CD4-positive, alpha-beta T cell treated with Interleukin-10 for 1 hour (primary cell): ENCODE measurements around the gene ERC1.
"Not testable (repeated sequence)": the region's sequence is repeated elsewhere in the genome, so short reads cannot be mapped to it uniquely, and the experiment has no call there.

ENCODE experiments used
- DNase-seq: peaks from one replicate; pipeline ENCODE4 v3.0.0-alpha.2; 2020

The ERC1 gene

DNA sequence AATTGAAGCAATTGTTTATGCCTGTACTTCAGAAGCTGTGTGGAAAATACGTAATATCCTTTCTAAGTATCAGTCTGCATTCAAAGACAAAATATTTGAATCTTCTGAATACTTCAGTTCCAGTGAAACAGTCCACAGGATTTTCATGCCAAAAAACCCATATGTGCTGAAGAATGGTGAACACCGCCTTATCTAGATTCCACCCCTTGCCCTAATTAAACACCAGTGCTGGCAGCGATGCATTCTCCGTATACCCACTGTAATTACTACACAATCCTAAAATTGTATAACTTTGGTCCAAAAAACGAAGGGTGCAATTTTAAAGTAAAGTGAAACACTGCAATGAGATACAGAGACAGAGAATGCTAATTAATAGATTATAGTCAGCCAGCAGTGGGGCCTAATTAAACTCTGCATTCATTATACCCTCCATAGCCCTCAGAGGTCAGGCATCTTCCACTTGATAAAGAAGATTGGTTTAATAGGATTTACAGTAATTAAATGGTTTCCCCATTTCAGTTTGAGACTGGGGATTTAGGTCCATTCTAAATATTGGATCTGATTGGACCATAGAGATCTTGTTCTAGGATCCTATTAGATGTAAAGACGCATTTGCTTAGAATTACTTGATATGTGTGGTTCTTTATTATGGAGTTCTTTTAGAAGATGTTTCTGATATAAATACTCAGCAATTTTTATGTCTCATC lies 43.9 kb downstream of the ERC1 start:
- no peak for DNase-seq

DNA sequence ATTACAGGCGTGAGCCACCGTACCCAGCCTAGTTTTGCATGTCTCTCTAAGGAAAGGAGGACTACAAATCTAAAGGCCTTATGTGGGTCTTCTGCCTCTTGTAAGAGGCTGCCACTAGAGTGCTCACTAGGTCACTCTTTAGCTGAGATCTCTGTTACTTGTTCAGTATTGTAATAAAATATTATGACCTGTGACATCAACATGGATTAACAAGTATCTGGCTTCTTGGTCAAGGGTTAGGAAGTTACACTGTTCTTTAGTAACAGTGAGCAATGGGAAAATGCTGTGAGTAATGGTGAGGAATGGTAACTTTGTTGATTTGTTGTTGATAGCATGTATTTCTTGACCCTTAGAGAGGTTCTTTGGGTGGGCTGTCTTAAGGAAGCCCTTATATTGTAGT lies 50.5 kb downstream of the ERC1 start:
- DNase-seq: no peak

DNA sequence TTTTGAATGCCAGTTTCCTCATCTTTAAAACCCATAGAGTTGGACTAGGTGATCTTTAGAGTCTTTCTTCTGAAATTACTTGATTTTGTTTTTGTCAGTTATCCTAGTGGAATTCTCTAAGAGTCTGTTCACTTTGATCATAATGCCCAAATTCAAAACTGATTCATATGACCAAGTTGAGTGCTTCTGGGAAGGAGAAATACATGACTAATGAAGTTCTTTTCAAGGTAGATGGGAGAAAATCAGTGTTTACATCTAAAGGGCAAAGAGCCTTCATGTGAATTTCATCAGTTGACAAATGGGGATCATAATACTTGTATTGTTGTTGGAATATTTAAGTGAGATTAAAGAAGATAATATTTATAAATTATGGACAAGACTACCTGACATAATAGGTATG lies 53.2 kb downstream of the ERC1 start:
- DNase-seq: no peak

DNA sequence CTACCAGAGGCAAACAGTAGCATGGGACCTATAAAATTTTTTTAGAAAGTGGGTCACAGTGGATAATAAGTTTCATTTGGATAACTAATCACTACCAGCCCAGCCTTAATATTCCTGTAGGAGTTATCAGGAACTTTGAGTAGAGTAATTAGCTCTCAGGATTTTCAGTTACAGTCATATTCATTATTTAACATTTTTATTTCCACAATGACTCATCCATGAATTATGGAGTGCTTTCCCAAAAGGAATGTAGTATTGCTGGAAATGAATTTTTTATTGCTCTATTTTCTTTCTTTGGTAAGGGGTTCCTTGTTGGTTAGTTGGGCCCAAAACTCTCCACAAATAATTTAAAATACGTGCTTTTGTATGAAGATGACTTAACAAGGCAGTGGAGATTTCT lies 53.7 kb downstream of the ERC1 start:
- no peak for DNase-seq

DNA sequence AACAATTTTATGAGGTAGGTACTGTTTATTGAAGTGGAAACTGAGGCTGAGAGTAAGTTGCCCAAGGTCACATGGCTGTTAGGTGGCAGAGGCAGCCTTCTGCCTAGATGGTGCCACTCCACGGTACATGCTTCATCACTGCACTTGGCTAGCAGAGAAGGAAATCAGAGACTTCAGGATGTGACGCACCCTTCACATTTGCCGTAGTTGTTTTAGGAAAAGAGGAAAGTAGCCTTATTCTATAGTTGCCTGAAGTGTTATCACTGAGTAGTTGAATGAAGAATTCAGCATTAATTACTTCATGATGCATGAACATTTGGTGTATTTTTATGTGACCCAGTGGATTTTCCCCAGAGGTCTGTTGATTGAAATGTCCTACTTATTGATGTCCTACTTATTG lies 55.7 kb downstream of the ERC1 start:
- DNase-seq: no peak

DNA sequence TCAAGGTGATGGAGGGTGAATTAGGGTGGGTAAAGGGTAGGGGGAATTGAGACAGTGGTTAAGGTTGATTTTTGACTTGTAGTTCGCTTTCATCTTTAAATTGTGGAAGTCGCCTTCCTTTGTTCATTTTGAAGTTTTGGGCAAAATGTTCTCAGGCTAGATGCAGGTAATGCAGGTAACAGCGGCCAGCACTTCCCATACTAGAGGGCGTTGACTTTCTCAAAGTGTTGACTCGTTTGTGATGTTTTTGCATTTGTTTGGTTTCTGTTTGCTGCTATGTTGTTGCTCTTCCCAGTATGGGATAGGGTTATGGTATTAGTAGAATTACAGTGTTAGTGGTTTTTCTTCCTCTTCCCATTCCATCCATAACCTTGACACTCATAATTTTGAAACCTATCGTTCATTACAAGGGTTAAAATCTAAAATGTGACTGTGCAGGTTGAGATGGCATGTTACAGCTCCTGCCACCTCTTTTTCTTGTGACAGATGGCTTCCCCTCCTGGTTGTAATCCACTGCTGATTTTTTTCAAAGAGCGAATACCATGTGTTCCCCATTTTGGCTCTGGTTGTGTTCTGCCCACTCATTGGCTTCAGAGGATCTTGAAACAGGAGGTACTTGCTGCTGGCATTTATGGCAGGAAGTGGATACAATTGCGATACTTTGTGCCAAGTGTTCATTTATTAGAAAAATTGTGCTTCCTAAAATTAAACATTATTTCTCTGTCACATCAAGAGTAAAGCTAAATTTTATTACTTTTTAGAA lies 57.1 kb downstream of the ERC1 start:
- no peak for DNase-seq

DNA sequence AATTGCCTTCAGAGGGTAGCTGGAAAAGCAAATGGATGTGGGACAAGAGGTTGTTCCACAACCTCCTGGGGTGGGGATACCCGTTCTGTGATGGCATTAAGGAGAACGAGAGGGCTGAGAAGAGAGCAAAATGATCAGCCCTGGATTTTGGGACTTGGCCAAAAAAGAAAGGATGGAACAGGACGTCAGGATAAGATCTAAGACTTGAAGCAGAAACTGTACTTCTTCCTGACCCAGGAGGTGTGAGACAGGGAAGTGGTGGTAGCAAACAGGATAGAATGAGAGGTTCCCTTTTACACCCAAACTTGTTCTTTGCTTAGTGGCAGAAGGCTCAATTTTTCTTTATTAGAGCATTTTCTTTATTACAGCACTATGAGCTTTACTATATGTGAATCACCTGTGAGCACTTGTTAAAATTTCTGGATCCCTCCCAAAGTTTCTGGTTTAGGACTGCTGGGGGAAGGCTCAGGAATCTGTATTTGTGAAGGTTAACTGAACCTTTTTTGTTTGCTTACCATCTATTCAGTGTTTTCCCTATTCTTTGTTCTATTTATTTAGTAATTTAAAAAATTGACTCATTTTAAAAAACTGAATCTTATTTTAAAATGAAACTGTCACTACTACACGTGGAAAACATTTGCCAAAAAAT lies 59.2 kb downstream of the ERC1 start:
- DNase-seq: no peak

DNA sequence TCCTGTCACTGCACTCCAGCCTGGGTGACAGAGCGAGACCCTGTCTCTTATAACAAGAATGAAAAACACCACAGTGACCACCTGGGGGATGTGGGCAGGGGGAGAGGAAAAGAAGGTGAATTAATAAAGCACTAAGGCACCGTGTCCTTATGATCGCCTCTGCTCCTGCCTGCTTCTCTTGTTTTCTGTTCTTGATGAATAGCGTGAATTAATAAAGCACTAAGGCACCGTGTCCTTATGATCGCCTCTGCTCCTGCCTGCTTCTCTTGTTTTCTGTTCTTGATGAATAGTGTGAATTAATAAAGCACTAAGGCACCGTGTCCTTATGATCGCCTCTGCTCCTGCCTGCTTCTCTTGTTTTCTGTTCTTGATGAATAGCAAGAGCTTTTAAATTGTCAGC lies 60.6 kb downstream of the ERC1 start:
- DNase-seq: not testable (repeated sequence)

DNA sequence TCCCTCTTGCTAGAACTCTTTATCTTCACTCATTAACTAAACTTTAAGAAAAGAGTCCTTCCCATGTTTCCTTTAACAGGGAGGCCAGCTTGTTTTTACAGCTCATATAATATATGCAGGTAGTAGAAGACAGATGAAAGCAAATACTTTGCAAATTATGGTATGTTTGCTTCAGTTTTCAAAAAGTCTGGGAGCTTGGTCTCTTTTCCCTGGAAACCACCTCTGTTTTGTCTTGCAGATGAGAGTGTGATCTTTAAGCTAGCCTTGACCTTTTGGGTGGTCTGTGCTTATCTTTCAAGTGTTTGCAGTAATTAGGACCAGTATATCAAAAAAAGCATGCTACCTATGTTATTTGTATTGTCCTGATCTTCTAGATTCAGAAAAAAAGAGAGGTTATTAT lies 62.7 kb downstream of the ERC1 start:
- DNase-seq: no peak

DNA sequence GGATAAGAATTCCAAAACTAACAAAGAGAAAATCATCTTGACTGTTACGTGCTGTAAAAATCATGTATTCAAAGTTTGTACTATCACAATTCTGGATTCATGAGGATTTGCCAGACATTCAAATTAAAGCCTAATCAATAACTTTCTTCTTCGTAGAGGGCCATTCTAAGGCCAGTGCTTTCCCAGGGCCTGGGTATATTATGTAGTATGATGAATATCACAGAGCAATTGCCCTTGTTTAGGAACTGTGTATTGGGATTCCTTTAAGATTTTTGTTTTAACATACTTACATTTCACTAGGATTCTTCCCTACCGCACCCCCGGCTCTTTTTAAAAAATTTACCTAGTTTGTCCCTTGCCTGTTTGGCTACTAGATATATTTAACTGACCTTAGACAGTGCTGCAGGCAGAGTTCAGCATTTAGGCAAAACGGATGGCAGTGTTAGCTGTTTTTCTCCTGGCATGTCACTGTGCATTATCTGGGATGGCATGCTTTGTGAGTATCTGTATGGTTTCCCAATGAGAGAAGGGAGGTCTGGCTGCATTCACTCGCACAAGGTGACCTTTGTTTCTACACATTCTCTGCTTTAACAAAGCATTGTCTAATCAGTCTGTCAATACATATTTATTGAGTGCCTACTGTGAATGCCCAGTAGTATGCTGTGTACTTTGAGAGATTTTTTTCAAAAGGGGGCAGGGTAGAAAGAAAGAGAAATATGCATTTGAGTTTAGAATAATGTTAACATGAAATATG lies 63.3 kb downstream of the ERC1 start:
- no peak for DNase-seq

DNA sequence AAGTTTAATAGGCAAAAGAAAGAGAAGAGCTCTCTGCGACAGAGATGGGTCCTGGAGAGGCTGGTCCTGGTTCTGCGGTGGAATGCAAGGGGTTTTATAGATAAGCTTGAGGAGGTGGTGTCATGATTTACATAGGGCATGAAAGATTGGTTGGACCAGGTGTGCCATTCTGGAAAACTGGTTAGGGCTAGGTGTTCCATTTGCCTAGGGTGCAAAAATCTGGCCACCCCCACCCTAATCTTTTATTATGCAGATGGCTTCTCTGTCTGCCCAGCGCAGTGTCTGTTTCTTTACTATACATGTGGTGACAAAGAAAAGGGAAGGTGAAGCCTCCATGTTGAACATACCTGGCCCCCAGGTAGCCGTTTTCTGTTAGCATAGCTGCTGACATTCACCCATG lies 65.4 kb downstream of the ERC1 start:
- DNase-seq: no peak

DNA sequence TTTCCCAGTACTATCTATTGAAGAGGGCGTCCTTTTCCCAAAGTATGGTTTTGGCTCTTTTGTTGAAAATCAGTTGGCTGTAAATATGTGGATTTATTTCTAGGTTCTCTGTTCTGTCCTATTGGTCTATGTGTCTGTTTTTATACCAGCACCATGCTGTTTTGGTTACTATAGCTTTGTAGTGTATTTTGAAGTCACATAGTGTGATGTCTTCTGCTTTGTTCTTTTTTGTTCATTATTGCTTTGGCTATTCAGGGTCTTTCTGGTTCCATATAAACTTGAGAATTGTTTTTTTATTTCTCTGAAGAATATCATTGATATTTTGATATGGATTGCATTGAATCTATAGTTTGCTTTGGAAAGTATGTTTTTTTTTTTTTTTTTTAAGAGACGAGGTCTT lies 67.4 kb downstream of the ERC1 start:
- no peak for DNase-seq

DNA sequence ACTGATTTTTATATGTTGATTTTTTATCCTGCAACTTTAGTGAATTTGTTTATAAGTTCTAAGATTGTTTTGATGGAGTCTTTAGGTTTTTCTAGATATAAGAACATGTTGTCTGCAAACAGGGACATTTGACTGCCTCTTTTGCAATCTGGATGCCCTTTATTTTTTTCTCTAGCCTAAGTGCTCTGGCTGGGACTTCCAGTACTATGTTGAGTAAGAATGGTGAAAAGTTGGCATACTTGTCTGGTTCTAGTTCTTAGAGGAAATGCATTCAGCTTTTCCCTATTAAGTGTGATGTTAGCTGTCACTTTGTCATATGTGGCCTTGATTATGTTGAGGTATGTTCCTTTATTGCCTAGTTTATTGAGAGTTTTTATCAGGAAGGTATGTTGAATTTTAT lies 68.1 kb downstream of the ERC1 start:
- no peak for DNase-seq

DNA sequence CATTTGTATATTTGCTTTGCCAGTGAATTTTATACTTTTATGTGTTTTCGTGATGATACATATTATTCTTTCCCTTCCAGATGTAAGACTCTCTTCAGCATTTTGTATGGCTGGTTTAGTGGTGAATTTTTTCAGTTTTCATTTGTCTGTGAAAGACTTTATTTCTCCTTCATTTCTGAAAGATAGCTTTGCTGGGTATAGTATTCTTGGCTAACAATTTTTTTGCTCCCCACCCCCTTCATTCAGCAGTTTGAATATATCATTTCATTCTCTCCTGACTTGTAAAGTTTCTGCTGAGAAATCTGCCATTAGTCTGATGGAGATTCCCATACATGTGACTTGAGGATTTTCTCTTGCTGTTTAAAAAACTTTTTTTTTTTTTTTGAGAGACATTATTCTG lies 72.8 kb downstream of the ERC1 start:
- no peak for DNase-seq

DNA sequence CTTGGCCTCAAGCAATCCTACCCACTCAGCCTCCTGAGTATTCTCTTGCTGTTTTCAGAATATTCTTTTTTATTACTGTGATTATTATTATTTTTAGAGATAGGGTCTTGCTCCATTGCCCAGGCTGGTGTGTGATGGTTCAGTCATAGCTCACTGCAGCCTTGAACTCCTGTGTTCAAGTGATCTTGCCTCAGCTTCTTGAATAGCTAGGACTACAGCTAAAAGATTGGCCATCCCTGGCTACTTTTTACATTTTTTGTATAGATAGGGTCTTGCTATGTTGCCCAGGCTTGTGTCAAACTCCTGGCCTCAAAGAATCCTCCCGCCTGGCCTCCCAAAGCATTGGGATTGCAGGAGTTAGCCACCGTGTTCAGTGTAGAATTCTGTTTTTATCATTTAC lies 73.3 kb downstream of the ERC1 start:
- DNase-seq: no peak

DNA sequence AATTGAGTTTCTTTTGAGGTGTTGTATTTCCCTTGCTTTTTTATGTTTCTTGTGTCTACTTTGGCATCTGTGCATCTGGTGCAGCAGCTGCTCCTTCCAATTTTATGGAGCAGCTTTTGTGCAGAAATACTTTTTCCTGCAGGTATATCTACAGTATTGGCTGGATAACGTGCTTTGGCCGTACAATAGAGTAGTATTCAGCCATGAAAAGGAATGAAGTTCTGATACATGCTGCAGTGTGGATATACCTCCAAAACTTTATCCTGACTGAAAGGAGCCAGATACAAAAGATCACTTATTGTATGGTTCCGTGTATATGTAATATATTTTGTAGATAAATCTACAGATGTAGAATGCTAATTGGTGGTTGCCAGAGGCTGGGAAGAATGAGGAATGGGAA lies 74.6 kb downstream of the ERC1 start:
- DNase-seq: no peak

DNA sequence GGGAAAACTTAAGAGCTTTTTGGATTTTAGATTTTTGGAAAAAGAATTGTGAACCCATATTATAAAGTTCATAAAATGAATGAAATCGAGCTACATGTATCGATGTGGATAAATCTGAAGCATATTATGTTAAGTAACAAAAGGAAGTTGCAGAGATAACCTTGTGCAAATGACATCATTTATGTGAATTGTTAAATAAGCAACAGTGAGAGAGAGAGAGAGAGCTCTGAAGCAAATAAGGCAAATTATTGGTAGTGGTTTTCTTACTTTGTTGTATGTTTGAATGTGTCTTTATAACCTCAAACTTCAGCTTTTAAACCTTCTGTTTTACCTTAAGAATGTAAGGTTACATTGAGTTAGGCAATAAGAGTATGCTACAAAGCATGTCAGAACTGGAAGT lies 78.8 kb downstream of the ERC1 start:
- DNase-seq: no peak

DNA sequence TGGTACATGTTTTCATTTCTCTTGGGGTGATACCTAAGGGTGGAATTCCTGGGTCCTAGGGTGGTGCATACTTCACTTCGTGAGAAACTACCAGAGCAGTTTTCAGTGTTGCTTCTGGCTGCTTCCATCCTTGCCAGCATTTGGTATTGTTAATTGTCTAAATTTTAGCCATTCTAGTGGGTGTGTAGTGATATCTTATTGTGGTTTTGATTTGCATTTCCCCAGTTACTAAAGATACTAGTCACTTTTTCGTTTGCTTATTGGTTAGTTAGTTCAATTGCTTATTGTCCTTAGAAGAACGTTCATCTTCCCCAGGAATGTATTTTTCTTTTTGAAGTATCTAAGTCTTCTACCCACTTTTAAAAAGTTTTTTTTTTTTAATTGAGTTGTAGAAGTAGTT lies 80.2 kb downstream of the ERC1 start:
- DNase-seq: no peak

DNA sequence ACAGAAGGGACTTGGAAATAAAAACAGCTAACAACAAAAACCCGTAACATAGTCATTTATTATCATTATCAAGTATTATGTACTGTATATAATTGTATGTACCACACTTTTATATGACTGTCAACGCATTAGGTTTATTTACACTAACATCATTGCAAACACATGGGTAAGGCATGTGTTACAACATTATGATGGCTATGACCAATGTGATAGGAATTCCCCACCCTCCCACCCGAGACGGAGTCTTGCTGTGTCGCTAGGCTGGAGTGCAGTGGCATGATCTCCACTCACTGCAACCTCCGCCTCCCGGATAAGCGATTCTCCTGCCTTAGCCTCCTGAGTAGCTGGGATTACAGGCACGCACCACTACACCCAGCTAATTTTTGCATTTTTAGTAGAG lies 82.6 kb downstream of the ERC1 start:
- DNase-seq: no peak

DNA sequence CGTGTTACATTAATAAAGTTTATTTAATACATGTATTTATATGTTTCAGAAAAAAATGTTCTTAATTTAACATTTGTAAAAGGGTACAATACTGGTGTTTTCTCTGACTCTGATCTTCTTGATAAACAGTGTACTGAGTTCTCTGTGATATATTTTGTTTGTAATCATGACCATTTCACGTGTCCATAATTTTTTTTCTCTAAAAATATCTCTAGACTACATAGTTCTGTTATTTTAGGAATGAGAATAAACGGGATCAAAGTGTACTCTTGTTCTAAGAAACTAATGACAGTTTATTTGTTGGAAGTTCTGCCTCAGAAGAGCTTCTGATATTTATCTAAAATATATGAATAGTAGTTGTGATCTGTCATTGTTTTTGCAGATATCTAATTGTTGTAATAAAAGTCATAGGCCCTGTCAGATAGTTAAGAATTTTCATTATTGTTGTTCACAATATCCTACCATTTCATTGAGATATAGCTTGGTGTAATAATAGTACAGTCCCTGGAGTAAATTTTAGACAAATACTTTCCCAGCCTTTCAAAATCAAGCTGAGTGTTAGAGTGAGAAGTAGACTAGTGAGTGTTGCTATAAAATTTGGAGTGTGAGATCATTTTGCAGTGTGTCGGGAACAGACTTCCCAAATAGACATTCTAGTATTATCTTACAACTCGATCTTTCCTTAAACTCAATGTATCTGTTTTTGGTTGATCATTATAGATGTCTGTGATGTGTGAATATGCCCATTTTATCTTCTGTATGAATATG lies 86.2 kb downstream of the ERC1 start:
- DNase-seq: no peak

DNA sequence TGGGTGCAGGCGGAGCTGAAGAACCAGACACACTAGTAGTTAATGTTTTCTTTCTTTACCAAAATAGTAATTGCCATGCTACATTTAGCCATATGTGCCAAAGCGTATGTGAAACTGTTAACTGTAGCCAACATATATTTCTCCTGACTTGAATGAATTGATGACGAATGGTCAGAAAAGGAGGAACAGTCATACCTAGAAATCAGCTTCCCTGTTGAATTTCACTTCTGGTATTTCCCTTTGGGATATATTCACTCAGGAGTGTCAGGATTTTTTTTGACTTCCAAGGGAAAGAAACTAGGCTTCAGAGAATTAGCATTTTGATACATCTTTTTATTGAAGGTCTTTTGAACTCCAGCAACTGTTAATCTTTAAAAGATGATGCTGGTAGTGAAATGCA lies 87.0 kb downstream of the ERC1 start:
- DNase-seq: no peak

DNA sequence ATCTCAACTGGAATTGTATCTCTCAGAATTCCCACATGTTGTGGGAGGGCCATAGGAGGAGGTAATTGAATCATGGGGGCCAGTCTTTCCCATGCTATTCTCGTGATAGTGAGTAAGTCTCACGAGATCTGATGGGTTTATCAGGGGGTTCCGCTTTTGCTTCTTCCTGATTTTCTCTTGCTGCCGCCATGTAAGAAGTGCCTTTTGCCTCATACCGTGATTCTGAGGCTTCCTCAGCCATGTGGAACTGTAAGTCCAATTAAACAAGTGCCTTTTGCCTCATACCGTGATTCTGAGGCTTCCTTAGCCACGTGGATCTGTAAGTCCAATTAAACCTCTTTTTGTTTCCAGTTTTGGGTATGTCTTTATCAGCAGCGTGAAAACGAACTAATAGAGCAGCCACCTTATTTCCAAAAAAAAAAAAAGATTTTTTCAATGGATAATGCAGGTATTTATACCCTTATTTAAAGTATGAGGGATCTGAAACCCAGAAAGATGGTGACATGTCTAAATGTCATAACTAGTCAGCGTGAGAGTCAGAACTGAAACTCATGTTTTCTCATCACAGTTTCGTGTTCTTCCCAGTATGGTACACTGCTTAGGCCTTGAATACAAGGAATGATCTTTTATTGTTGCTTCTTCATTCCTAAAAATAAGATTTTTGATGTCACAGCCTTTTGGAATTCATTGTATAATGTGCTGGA lies 89.6 kb downstream of the ERC1 start:
- DNase-seq: no peak
